Posterior cingulate gyrus (tissue), 11 donors: ENCODE results near the gene ZBTB7C.

Experiments
- DNase-seq, 10 donors: peaks; one replicate each; pipeline versions ENCODE4 v3.0.0 to v3.0.0-alpha.2; 2020 to 2021; ENCODE audit warnings: mixed read lengths in 3 of 10
- intact Hi-C: fragments of 100-400 bp; cut with DNase I; formaldehyde crosslinking; loops from one replicate; pipeline ENCODE4 v1.15.1; 2023

The ZBTB7C gene

GRCh38 chr18:48356909-48357631, 52.1 kb downstream of the ZBTB7C start:
- intact Hi-C loops, result no loop called here

DNA sequence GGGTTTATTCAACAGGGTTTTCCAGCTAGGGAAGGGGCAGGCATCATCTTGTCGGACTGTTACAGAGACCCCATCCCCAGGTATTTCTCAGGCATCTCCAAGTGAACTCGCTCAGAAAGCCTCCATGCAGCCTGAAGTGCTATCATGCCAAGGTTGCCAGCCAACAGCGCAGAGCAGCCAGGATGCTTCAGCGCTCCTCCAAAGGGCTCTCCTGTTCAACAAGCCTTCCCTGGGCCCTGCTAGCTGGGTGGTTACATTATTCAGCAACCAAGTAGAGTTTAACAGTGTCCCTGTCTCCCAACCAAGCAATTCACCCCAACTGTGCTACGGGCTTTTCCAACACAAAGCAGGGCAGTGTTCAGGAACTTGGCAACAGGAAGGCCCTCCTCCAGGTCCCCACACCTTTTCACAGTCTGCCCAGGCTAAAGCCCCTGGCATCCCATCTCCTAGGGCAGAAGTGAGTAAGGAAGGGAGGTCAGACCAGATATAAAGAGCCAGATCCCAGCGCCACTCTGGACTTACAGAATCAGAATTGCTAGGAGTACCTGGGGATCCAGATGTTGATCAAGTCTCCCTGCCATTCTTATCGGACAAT, 52.9 kb downstream of the ZBTB7C start:
- no peak for DNase-seq
- intact Hi-C loops, result no loop called here

More at GRCh38 chr18:48356909-48357631, 52.1 kb downstream of the ZBTB7C start:
- no peak for DNase-seq

DNA sequence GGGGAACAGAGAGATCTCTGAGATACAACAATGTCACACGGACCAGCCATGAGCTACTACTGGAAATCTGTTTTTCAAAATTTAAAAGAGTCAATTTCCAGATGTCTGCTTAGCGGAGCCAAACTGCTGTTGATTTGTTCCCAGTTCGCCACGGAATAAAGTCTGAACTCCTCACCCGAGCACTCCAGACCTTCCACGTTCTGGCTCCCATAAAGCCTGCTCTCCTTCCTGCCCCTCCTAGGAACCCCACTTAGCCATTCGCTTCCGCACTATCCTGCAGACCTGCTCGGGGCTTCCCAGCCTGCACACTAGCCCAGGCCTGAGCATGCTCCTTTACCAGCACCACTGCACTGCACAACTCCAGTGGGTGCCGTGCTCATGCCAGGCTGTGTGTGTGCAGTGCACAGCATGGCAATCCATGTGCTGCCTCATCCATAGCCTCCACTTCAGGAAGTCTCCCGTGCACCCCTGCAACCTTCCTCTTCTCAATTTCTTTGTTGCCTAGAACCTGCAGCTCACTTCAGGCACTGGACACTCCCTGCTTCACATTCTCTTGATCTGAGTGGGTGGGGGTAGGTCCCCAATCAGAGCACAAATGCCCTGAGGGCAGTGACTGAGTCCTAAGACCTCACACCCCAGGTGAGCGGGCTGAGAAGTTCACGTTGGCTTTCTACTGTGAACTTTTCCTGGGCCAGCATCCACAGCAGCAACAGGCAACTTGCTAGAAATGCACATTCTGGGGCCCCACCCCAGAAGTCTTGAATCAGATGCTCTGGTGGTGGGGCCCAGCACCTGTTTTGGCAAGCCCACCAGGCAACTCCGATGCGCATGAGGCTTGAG, 53.7 kb downstream of the ZBTB7C start:
- intact Hi-C loops, result no loop called here
- no peak for DNase-seq

DNA sequence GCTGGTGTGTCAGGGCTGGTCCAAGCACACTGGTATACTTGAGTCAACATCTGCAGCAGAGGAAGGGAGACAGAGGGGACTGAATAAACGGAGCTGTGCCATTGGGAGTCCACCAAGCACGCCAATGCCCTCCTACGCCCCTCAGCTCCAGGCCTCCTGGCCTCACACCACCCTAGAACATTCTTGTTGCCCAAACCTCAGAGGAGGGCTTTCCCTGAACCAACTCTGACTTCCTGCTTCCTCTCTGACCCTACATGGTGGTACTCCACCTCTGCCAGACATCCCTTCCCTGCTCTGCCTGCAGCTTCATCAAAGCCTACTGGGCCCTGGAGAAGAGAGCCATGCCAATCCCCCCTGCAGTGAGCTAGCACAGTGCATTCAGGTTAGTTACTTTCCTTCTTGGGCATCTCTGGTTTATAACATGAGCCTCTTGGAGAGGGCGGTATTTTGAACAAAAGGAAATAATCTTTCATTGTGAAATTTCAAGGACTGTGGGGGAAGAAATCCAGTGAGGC, 54.4 kb downstream of the ZBTB7C start:
- intact Hi-C loops, result no loop called here
- no peak for DNase-seq

DNA sequence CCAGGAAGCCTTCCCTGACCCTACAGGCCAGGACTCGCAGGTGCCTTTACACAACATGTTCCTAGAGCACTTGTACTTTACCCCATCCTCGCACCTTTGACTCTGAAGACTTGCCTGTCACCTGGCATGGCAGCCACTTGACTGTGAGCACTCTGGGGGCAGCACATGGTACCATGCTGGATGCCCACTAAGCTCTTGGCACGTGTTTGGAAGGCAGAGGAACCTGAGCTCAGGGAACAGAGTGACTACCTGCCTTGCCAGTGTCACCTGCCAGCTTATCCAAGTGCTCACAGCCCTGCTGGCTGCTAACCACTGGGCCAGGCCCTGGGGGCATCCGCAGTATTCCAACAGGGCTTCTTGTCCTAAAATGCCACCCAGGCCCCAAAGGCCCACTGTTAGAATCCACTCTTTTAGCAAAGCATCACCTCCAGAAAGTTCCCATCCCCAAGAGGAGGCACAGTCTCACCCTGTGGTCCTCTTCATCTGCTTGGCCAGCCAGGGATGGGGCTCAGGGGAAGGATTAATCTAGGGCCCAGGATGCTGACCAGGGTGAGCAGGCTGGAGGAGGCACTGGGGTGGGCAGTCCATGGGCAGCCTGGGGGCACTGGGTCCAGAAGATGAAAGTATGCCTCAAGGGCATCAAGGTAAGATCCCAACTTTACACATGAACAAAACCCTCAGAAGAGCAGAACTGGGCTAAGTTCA, 57.0 kb downstream of the ZBTB7C start:
- DNase-seq, result no peak
- intact Hi-C loops, result no loop called here

DNA sequence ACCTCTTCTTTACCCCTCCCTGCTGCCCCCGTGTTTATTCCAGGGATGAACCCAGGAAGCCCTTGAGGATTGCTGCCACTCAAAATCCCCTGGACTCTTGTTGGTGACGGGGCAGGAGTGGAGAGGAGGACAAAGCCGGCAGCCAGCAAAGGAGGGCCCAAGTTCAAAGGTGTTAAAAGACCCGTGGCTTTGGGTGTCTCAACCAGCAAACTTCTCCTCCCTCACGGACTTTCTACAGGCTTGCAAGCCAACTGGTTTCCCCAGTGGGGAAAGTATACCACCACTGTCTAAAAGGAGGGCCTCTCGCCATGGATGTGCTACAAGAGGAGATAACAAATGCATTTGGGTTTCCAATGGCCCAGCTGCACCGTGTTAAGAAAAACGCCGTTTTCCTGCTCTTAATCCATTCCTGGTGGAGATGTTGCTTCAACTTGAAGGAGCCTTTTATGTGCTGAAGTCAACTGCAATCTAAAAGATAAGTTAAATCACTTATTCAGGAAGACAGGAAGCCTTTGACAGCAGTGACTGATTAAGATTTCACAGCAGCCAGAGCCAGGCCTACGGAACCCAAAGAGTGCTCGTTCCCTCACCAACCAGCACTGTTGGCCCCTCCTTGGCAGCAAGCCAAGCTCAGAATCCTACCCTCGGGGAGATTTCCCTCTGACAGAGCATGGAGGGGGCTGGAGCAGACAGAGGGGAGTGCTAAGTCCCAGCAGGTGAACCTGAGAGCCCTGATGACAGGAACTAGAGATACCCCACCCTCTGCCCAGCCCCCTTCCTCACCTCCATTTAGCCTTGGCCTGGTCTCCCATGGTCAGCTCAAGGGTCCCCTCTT, 57.8 kb downstream of the ZBTB7C start:
- intact Hi-C loops, result no loop called here

GRCh38 chr18:48348739-48349138, 60.4 kb downstream of the ZBTB7C start:
- intact Hi-C loops, result loop anchor here (10.0 kb wide), 1 partner anchor 96 kb away; no protein-coding TSS in a partner anchor
- no peak for DNase-seq

More for the DNA sequence above, 57.8 kb downstream of the ZBTB7C start:
- DNase-seq, result no peak

DNA sequence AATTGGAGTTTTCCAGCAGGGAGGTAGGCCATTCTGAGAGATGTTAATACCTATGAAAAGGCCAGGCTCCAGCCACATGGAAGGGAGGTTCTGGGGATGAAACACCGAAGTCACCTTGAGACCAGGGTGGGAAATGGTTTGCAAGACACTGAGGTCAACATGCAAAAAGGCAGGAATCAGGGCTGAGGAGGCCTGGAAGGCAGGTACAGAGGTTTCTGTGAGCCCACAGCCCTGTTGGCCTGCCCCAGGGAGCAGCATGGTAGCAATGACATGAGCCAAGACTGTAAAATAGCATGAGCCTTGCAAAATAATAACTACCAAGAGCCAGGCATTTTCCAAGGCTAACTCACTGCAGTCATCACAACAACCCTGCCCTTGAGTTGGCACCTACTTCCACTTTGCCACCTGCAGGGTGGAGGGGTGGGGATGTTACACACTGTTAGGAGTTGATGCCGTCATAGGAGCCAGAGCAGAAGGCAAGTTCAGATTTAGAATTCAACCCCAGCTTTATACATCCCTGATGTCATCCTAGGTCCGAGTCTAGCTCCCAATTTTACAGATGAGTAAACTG, 61.3 kb downstream of the ZBTB7C start:
- intact Hi-C loops, result loop anchor here (10.0 kb wide), 1 partner anchor 97 kb away; no protein-coding TSS in a partner anchor
- DNase-seq, result no peak

DNA sequence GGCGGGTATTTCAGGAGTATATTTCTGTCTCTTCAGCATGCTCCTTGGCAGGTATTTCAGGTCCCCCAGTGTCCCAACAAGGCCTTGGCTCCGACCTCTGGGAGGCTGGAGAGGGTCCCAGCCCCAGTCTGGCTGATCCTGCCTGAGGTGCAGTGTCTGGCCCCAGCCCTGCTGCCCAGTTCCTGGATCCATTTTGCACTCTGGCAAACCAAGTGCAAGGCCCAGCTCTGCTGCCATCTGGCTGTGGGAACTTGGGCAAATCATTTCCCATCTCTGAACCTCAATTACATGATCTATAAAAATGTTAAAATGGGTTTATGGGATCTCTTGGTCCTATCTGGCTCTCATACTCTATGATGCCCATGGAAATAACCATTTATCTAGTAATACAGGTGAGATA, 63.6 kb downstream of the ZBTB7C start:
- intact Hi-C loops, result loop anchor here (10.0 kb wide), 1 partner anchor 99 kb away; no protein-coding TSS in a partner anchor
- DNase-seq, result peak in 1 of 10 donors; percentile 28

- DNase-seq, result no peak
- intact Hi-C loops, result loop anchor here (10.0 kb wide), 1 partner anchor 102 kb away; no protein-coding TSS in a partner anchor
Observed at GRCh38 chr18:48342581-48342980, 66.6 kb downstream of the ZBTB7C start.

- intact Hi-C loops, result loop anchor here (10.0 kb wide), 1 partner anchor 103 kb away; no protein-coding TSS in a partner anchor
- DNase-seq, result peak in 3 of 10 donors; percentile 27 to 46 (median 31)
Observed at GRCh38 chr18:48342125-48342524, 67.1 kb downstream of the ZBTB7C start.

- intact Hi-C loops, result loop anchor here (10.0 kb wide), 1 partner anchor 104 kb away; no protein-coding TSS in a partner anchor
- DNase-seq, result peak in 2 of 10 donors; percentile 23 to 78
Observed at GRCh38 chr18:48340560-48340959, 68.6 kb downstream of the ZBTB7C start.

DNA sequence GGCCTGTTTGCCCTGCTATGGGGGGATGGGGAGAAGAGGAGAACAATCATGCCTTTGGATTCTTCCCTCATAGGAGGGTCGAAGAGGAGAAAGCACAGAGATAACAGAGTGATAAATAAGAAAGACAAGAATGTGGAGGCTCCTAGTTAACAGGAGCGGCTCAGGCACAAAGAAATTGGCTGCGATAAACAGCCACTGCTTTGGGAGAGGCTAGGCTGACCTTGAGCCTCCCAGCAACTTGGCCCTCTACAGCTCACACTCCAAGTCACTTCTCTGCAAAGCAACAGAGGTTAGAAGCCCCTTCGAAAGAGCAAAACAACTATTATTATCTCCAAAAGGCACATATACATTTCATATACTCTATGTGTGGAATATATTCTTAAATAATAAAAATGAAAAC, 69.5 kb downstream of the ZBTB7C start:
- intact Hi-C loops, result loop anchor here (10.0 kb wide), 2 partner anchors 105 to 305 kb away; no protein-coding TSS in a partner anchor

GRCh38 chr18:48338915-48339314, 70.3 kb downstream of the ZBTB7C start:
- intact Hi-C loops, result loop anchor here (10.0 kb wide), 1 partner anchor 304 kb away; no protein-coding TSS in a partner anchor
- DNase-seq, result peak in 1 of 10 donors; percentile 61

More for the DNA sequence above, 69.5 kb downstream of the ZBTB7C start:
- peak in 1 of 10 donors; percentile 24 for DNase-seq

DNA sequence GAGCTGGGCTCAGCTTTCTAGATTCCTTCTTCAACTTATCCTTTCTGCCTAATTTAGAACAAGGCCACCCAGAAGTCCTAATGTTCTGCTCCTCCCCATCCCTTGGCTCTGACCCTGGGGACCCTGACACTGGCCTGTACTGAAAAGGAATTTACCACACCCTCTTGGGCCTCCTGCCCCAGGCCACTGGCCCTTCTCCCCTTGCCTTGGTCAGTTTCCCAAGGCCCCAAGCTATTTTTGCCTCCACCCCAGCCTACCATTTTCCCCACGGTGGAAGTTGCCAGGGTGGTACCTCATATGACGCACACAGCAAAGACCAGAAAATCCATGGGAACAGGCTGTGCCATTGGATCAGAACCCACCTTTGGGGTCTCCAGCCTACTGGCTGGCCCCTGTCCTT, 72.1 kb downstream of the ZBTB7C start:
- no peak for DNase-seq
- intact Hi-C loops, result loop anchor here (10.0 kb wide), 1 partner anchor 302 kb away; no protein-coding TSS in a partner anchor

GRCh38 chr18:48336332-48336731, 72.9 kb downstream of the ZBTB7C start:
- DNase-seq, result peak in 1 of 10 donors; percentile 30
- intact Hi-C loops, result loop anchor here (10.0 kb wide), 1 partner anchor 302 kb away; no protein-coding TSS in a partner anchor

- no peak for DNase-seq
- intact Hi-C loops, result loop anchor here (10.0 kb wide), 1 partner anchor 301 kb away; no protein-coding TSS in a partner anchor
Observed at GRCh38 chr18:48335829-48336228, 73.4 kb downstream of the ZBTB7C start.

DNA sequence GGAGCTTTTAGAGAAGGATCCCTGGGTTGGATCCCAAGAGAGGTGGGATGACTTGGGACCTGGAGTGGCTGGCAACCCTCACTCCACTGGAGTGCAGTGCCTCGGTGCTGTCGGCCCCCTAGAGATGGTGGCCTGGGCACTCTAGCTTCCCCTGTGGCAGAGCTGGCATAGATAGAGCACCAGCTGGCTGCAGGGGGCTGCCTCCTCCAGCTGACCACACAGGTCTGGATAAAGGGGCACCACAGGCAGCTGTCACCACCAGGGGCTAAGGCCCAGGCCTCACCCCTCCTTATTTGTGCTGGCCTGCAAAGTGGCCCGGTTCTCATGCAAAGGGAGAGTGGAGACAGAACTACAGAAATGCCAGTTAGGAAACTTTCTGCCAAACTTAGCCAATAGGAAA, 74.3 kb downstream of the ZBTB7C start:
- no peak for DNase-seq
- intact Hi-C loops, result loop anchor here (10.0 kb wide), 1 partner anchor 300 kb away; no protein-coding TSS in a partner anchor
